Testis (tissue), 2 donors: ENCODE measurements around the gene BCL2L1.

Source experiments
- POLR2A ChIP-seq: fragments of 450-650 bp; IDR thresholded peaks from one replicate; pipeline ENCODE4 v1.6.1; 2017; ENCODE audit warnings: antibody characterized with exemption, mild to moderate bottlenecking, moderate library complexity
- TF ChIP-seq, protein P1 (sequence below), 3 experiments: fragments of 450-650 bp in 2 of 3; fragments of 200-600 bp in 1 of 3; sonication (generic) in 1 of 3; IDR thresholded peaks; one replicate each; pipeline ENCODE4 v1.5.1; 2016 to 2019; ENCODE audit warnings: antibody characterized with exemption in 3 of 3, mild to moderate bottlenecking in 2 of 3, moderate library complexity in 1 of 3

GRCh38 chr20:31717478-31718201 lies 5.0 kb downstream of the BCL2L1 start:
- TF ChIP-seq, protein P1, sequence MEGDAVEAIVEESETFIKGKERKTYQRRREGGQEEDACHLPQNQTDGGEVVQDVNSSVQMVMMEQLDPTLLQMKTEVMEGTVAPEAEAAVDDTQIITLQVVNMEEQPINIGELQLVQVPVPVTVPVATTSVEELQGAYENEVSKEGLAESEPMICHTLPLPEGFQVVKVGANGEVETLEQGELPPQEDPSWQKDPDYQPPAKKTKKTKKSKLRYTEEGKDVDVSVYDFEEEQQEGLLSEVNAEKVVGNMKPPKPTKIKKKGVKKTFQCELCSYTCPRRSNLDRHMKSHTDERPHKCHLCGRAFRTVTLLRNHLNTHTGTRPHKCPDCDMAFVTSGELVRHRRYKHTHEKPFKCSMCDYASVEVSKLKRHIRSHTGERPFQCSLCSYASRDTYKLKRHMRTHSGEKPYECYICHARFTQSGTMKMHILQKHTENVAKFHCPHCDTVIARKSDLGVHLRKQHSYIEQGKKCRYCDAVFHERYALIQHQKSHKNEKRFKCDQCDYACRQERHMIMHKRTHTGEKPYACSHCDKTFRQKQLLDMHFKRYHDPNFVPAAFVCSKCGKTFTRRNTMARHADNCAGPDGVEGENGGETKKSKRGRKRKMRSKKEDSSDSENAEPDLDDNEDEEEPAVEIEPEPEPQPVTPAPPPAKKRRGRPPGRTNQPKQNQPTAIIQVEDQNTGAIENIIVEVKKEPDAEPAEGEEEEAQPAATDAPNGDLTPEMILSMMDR (IDR thresholded peaks at IDR 0.05), result no peak
- no peak for TF ChIP-seq POLR2A
